Measurements from ENCODE around the gene INTS1.

GRCh38 chr7:1494447-1494846, 9.7 kb downstream of the INTS1 start:
- TF ChIP-seq EP300 (IDR thresholded peaks at IDR 0.05) (no peak), POLR2A (IDR thresholded peaks at IDR 0.05) (no peak)
- TF ChIP-seq, protein P1, sequence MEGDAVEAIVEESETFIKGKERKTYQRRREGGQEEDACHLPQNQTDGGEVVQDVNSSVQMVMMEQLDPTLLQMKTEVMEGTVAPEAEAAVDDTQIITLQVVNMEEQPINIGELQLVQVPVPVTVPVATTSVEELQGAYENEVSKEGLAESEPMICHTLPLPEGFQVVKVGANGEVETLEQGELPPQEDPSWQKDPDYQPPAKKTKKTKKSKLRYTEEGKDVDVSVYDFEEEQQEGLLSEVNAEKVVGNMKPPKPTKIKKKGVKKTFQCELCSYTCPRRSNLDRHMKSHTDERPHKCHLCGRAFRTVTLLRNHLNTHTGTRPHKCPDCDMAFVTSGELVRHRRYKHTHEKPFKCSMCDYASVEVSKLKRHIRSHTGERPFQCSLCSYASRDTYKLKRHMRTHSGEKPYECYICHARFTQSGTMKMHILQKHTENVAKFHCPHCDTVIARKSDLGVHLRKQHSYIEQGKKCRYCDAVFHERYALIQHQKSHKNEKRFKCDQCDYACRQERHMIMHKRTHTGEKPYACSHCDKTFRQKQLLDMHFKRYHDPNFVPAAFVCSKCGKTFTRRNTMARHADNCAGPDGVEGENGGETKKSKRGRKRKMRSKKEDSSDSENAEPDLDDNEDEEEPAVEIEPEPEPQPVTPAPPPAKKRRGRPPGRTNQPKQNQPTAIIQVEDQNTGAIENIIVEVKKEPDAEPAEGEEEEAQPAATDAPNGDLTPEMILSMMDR (IDR thresholded peaks at IDR 0.05), result no peak
